H9 (cell line): ENCODE data around the gene GALT. TPM values are rescaled to one million over a fixed set of nuclear protein-coding genes. Genes with fewer than 3 reads are reported as not detected.

Experiments
- DNase-seq: peaks from one replicate; pipeline ENCODE4 v3.0.0-alpha.2; 2017
- H2AFZ ChIP-seq: one replicate; pipeline ENCODE4 v1.6.1; 2013; ENCODE audit warnings: mild to moderate bottlenecking, low read length, control low read depth, moderate library complexity
- H2AK5ac ChIP-seq: 2 replicates; pipeline ENCODE4 v1.6.1; 2013; ENCODE audit warnings: low read length, control low read depth, mixed read lengths; ENCODE audit not compliant: insufficient read length
- H2BK120ac ChIP-seq: one replicate; pipeline ENCODE4 v1.6.1; 2013; ENCODE audit warnings: low read depth, mild to moderate bottlenecking, low read length, control low read depth, inconsistent platforms; ENCODE audit not compliant: poor library complexity, severe bottlenecking
- H2BK12ac ChIP-seq: 2 replicates; pipeline ENCODE4 v1.6.1; 2013; ENCODE audit warnings: low read length, control low read depth, mixed read lengths, low read depth; ENCODE audit not compliant: insufficient read length
- H2BK15ac ChIP-seq: 2 replicates; pipeline ENCODE4 v1.6.1; 2013; ENCODE audit warnings: low read depth, low read length, control low read depth
- H2BK20ac ChIP-seq: one replicate; pipeline ENCODE4 v1.6.1; 2013; ENCODE audit warnings: low read depth, mild to moderate bottlenecking, low read length, control low read depth, inconsistent platforms; ENCODE audit not compliant: poor library complexity, severe bottlenecking
- H2BK5ac ChIP-seq: 2 replicates; pipeline ENCODE4 v1.6.1; 2013; ENCODE audit warnings: low read length, control low read depth, mixed read lengths; ENCODE audit not compliant: insufficient read length
- H3K14ac ChIP-seq: 2 replicates; pipeline ENCODE4 v1.6.1; 2013; ENCODE audit warnings: low read length, control low read depth; ENCODE audit not compliant: insufficient read depth
- H3K18ac ChIP-seq: 2 replicates; pipeline ENCODE4 v1.6.1; 2013; ENCODE audit warnings: low read depth, mild to moderate bottlenecking, mixed read lengths, low read length, control low read depth; ENCODE audit not compliant: insufficient read length
- H3K23ac ChIP-seq: 2 replicates; pipeline ENCODE4 v1.6.1; 2013; ENCODE audit warnings: low read length, control low read depth, mixed read lengths, low read depth; ENCODE audit not compliant: insufficient read length
- H3K23me2 ChIP-seq: 2 replicates; pipeline ENCODE4 v1.6.1; 2013; ENCODE audit warnings: low read depth, mild to moderate bottlenecking, mixed read lengths, low read length, control low read depth; ENCODE audit not compliant: insufficient read length, poor library complexity, severe bottlenecking
- H3K27ac ChIP-seq: 2 replicates; pipeline ENCODE4 v1.5.1; 2013; ENCODE audit warnings: low read length, control low read depth, mixed read lengths, low read depth; ENCODE audit not compliant: insufficient read length
- H3K27me3 ChIP-seq: 2 replicates; pipeline ENCODE4 v1.6.1; 2013; ENCODE audit warnings: low read length, control low read depth, inconsistent platforms; ENCODE audit not compliant: insufficient read depth
- H3K4ac ChIP-seq: 2 replicates; pipeline ENCODE4 v1.6.1; 2013; ENCODE audit warnings: low read depth, mild to moderate bottlenecking, control low read depth, inconsistent platforms, low read length, moderate library complexity
- H3K4me1 ChIP-seq: 2 replicates; pipeline ENCODE4 v1.6.1; 2013; ENCODE audit warnings: low read length, control low read depth, inconsistent platforms; ENCODE audit not compliant: insufficient read depth
- H3K4me2 ChIP-seq: 2 replicates; pipeline ENCODE4 v1.6.1; 2013; ENCODE audit warnings: low read length, control low read depth, mixed read lengths; ENCODE audit not compliant: insufficient read length, insufficient read depth
- H3K56ac ChIP-seq: 2 replicates; pipeline ENCODE4 v1.6.1; 2013; ENCODE audit warnings: low read depth, mild to moderate bottlenecking, mixed read lengths, low read length, control low read depth; ENCODE audit not compliant: insufficient read length
- H3K79me1 ChIP-seq: 2 replicates; pipeline ENCODE4 v1.6.1; 2013; ENCODE audit warnings: low read depth, mild to moderate bottlenecking, moderate library complexity, low read length, control low read depth, inconsistent platforms; ENCODE audit not compliant: insufficient read depth, poor library complexity, severe bottlenecking
- H3K79me2 ChIP-seq: 2 replicates; pipeline ENCODE4 v1.6.1; 2013; ENCODE audit warnings: low read length, control low read depth, inconsistent platforms; ENCODE audit not compliant: insufficient read depth
- H3K9ac ChIP-seq: 2 replicates; pipeline ENCODE4 v1.6.1; 2013; ENCODE audit warnings: low read length, control low read depth, mixed read lengths; ENCODE audit not compliant: insufficient read length; ENCODE audit errors: extremely low read depth
- H3K9me3 ChIP-seq: one replicate; pipeline ENCODE4 v1.6.1; 2013; ENCODE audit warnings: low read depth, low read length, inconsistent platforms; ENCODE audit not compliant: control insufficient read depth
- H3T11ph ChIP-seq: one replicate; pipeline ENCODE4 v1.6.1; 2013; ENCODE audit warnings: mild to moderate bottlenecking, low read length, control low read depth, inconsistent platforms
- H4K20me1 ChIP-seq: one replicate; pipeline ENCODE4 v1.6.1; 2013; ENCODE audit not compliant: control insufficient read depth, insufficient read length, insufficient read depth
- H4K5ac ChIP-seq: 2 replicates; pipeline ENCODE4 v1.6.1; 2013; ENCODE audit warnings: low read depth, mild to moderate bottlenecking, mixed read lengths, low read length, control low read depth; ENCODE audit not compliant: insufficient read length
- H4K8ac ChIP-seq: replicated peaks from 2 replicates; pipeline ENCODE4 v1.6.1; 2013; ENCODE audit warnings: low read length, control low read depth, mixed read lengths, low read depth; ENCODE audit not compliant: insufficient read length
- H4K91ac ChIP-seq: 2 replicates; pipeline ENCODE4 v1.6.1; 2013; ENCODE audit warnings: low read depth, mild to moderate bottlenecking, moderate library complexity, mixed read lengths, low read length, control low read depth; ENCODE audit not compliant: insufficient read length
- H3K27ac Mint-ChIP-seq, 3 experiments: 2 replicates in 2 of 3; 3 replicates in 1 of 3; pipeline ENCODE4 v1.8.0; 2020 to 2021; ENCODE audit warnings: mixed read lengths in 3 of 3, mild to moderate bottlenecking in 1 of 3, moderate library complexity in 1 of 3
- H3K27me3 Mint-ChIP-seq: 2 replicates; pipeline ENCODE4 v1.8.0; 2021; ENCODE audit warnings: low read depth, mild to moderate bottlenecking, moderate library complexity, mixed read lengths
- H3K36me3 Mint-ChIP-seq, 3 experiments: 2 replicates in 2 of 3; 3 replicates in 1 of 3; pipeline ENCODE4 v1.8.0; 2020 to 2021; ENCODE audit warnings: low read depth in 3 of 3, mixed read lengths in 3 of 3; ENCODE audit not compliant: insufficient read depth in 1 of 3
- H3K4me1 Mint-ChIP-seq, 2 experiments: 2 replicates each; pipeline ENCODE4 v1.8.0; 2020; ENCODE audit warnings: mixed read lengths in 2 of 2
- H3K4me3 Mint-ChIP-seq, 2 experiments: 2 replicates in 1 of 2; 3 replicates in 1 of 2; pipeline ENCODE4 v1.8.0; 2020 to 2021; ENCODE audit warnings: mild to moderate bottlenecking in 2 of 2, mixed read lengths in 2 of 2, moderate library complexity in 1 of 2
- H3K9me3 Mint-ChIP-seq, 2 experiments: 2 replicates in 1 of 2; 3 replicates in 1 of 2; pipeline ENCODE4 v1.8.0; 2020; ENCODE audit warnings: mild to moderate bottlenecking in 2 of 2, mixed read lengths in 2 of 2, moderate library complexity in 1 of 2
- CTCF ChIP-seq: fragments of 200-600 bp; sonication (generic); conservative IDR thresholded peaks from 3 replicates; pipeline ENCODE4 v1.8.0; 2021; ENCODE audit warnings: antibody characterized with exemption, mild to moderate bottlenecking
- WGBS: extraction: QIAGEN DNeasy Blood & Tissue Kit; methylation state at CpG from one replicate; pipeline ENCODE4 v1.1.7; 2013; ENCODE audit warnings: missing lambda C conversion rate, low lambda C conversion rate, mixed read lengths; ENCODE audit not compliant: insufficient read length; ENCODE audit errors: extremely low coverage; 5-methylcytosine and 5-hydroxymethylcytosine counted together
- total RNA-seq: library from RNA; stranded (reverse); gene quantifications from 2 replicates; pipeline ENCODE4 v1.2.1, GENCODE V29; 2021

The GALT gene
- total RNA-seq, 1 experiment from 2014 or later, result 41.5 TPM

DNA sequence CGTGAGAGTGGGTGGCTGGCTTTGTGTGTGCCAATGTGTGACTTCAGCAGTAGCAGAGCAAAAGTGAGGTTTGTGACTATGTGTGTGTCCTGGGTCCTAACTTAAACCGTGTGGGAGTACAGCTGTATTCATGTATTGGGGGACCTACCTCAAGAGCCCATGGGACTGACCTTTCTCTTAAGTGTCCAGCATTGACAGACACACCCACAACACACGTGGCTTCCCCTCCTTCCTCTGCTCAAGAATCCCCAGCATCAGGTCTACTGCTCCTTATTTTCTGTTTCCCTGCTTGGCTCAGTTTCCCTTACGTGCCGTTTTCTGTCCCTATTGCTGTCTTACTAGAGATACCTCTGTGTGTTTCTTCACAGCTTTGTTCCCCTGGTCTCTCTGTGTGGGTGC, 6.1 kb downstream of the GALT start:
- Histone ChIP-seq H2BK20ac (no peak overlapping the region), H3K14ac (no peak overlapping the region), H2BK5ac (no peak overlapping the region), H2AFZ (no peak overlapping the region), H3K23me2 (peaks cover 9% of the 10 kb centered on the region), H4K20me1 (peaks cover 3% of the 10 kb centered on the region), H2BK120ac (no peak overlapping the region), H3K56ac (no peak overlapping the region), H3K9me3 (no peaks in the 10 kb centered on the region), H2BK12ac (no peak overlapping the region), H3K27me3 (no peaks in the 10 kb centered on the region), H3K4me2 (peak overlapping the region; percentile 63), H4K91ac (no peak overlapping the region), H3K79me2 (no peaks in the 10 kb centered on the region; the same call in 1 of the 2 replicates), H3K4ac (no peak overlapping the region), H3K18ac (no peak overlapping the region), H3K79me1 (no peaks in the 10 kb centered on the region), H3T11ph (no peak overlapping the region), H2BK15ac (no peak overlapping the region), H3K23ac (no peak overlapping the region), H3K4me1 (peaks cover 7% of the 10 kb centered on the region; the same call in 1 of the 2 replicates), H4K5ac (no peak overlapping the region), H4K8ac (no peak overlapping the region), H3K9ac (no peak overlapping the region), H2AK5ac (no peak overlapping the region), H3K27ac (no peak overlapping the region)
- Mint-ChIP-seq H3K4me1 (peaks cover 34 to 46% of the 10 kb centered on the region in 2 experiments), H3K27ac (peak overlapping the region in 1 of 3 experiments; percentile 46; a peak in 3 of 7 replicates), H3K36me3 (peaks cover 13 to 26% (median 23%) of the 10 kb centered on the region in 3 experiments; a peak in 5 of 7 replicates), H3K9me3 (no peaks in the 10 kb centered on the region), H3K27me3 (peaks cover 5% of the 10 kb centered on the region), H3K4me3 (peak overlapping the region; percentile 46 to 71; a peak in 4 of 5 replicates)
- WGBS, result no CpG with 5 or more reads among the region's 5 CpGs
- no peak for DNase-seq
- TF ChIP-seq CTCF, result no peak
